Caki2 (cell line): Measurements from ENCODE around the gene CLEC16A. TPM values are rescaled to one million over a fixed set of nuclear protein-coding genes. Genes with fewer than 3 reads are reported as not detected.

Experiments
- DNase-seq: peaks from one replicate; pipeline ENCODE4 v3.0.0-alpha.2; 2015; ENCODE audit warnings: low read depth
- in situ Hi-C: cut with HindIII; loops from 2 replicates; pipeline ENCODE4 v1.10.0; 2016; ENCODE audit warnings: low sequenced_read_pairs, low pct_unique_long_range_greater_than_20kb, mixed read lengths
- total RNA-seq: library from RNA; depleted of rRNA; stranded (reverse); fragments of >200 nt; shearing (Covaris generic); gene quantifications from 2 replicates; pipeline ENCODE4 v1.2.3, GENCODE V29; 2014; ENCODE audit warnings: low replicate concordance

CLEC16A gene
- total RNA-seq, 1 experiment from 2014 or later: 17.7 TPM

DNA sequence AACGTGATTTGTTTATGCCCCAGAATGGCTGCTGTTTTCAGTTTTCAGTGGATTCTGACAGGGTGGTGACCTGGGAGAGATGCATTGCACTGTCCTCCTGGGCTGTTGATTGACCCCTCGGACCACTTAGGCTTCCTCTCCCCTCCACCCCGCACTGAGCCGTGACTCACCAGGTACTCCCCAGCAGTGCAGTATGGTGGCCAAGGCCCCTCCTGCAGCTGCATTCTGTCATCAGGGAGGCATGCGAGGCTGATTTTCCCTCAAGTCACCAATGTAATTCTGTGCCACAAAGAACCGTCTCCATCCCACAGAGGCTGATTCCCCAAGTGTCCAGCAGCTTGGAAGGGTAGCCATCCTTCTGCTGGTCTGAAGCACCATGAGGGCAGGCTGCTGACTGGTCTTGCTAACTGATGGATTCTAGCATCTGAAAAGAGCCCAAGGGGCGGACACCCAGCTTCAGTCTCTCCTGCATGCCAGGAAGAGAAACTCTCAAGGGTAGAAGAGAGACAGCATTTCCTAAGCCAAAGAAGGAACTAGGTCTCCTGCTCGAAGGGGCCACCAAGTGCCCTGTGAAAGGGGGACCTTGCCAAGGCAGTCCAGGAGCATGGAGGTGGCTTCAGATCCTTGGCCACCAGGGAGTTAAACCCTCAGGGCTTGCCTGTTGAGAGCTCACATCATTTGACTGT lies 163.6 kb downstream of the CLEC16A start:
- no peak for DNase-seq
- in situ Hi-C loops: no loop called here

DNA sequence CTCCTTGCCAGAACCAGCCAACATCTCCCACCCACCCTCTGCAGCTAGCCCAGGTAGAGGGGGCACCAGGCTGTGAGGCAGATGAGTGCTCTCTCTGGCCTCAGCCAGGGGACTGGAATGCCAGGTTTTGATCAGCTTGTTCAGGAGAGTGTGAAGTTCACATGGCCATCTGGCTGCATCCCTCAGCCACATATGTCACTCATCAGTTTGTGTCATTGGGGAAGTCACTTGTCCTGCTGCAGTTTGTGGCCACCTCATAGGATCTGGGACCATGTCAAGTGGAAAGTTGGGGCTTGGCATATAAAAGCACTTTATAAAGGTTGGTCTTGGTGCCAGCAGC lies 164.1 kb downstream of the CLEC16A start:
- in situ Hi-C loops: no loop called here

DNA sequence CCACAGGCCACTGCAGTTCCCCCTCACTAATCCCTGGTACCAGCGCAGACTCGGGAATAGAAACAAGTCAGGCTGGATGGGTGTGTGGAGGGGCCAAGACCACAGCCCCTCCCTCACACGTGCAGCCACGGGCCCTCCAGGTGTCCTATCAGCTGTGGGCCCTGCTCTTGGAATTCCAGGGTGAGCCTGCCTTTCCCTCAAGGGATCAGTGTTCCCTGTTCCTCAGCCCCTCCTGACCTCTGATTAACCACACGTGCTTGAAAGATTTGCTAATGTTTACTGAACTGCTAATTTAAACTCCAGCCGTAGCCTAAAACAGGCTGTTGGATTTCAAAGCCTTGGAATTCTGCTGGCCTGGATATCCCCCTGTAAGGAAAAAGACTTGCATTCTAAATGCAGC lies 165.2 kb downstream of the CLEC16A start:
- DNase-seq: no peak
- in situ Hi-C loops: no loop called here

More for the DNA sequence above, 164.1 kb downstream of the CLEC16A start:
- DNase-seq: no peak

DNA sequence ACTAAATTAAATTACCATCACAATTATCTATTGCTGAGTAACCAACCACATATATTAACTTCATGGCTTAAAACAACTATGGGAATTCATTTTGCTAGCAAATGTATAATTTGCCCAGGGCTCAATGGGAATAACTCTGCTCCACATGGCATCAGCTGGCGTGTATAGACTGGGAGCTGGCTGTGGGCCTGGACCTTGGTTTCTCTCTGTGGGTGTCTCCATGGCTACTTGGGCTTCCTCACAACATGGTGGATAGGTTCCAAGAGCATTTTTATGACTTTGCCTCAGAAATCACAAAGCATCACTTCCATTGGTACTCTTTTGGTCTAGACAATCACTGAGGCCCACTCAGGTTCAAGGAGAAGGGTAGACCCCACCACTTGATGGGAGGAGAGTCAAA lies 166.8 kb downstream of the CLEC16A start:
- DNase-seq: no peak
- in situ Hi-C loops: no loop called here

DNA sequence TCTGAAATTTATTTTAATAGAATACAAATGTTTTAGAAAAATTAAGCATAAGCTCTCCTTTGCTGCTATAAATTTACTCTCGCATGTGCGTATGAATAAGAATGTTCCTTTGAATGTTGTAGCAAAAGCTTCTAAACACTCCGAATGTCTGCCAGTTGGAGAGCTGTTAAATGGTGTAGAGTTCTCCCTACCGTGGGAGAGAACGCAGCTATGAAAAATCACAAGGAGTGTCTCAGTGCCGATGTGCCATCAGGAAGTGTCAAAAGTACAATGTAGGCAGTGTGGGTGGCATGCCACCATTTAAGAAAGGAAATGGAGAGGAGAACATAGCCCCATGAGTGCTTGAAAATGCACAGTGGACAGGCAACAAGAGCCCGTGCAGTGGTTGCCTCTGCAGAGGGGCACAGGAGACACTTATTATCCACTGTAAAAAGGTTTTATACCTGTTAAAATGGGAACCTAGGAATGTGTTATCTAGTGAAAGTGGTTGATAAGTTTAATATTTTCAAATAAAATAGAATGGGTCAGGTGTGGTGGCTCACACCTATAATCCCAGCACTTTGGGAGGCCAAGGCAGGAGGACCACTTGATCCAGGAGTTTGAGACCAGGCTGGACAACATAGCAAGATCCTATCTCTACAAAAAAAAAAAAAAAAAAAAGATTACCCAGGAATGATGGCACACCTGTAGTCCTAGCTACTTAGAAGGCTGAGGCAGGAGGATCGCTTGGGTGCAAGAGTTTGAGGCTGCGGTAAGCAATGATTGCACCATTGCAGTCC lies 167.7 kb downstream of the CLEC16A start:
- in situ Hi-C loops: no loop called here
- DNase-seq: no peak

DNA sequence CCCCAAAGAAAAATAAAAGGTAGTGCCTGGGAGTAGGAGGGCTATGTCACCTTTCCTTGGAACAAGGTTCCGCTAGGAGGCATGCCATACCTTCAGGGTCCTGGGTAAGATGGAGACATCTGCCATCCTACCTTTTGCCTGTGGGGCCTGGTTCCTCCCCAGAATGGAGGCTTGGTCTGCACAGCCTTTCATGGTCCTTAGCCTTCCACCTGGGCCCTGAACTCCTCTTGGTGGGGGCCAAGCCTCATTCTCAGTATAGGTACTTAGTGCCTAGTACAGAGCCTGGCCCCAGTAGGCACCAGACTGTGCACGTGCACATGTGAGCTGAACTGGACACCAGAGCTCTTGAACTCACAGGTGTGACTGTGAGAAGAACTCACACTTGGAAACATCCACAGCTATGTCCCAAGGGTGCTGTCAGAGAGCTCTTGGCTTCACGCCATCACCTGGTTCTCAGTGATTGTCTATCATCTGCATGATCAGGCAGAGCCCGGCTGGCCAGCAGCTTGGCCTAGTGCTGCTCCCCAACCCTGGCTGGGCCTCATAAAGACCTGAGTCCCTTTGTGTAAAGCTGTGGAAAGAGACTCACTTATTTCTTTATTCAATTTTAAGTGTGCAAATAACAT lies 168.5 kb downstream of the CLEC16A start:
- in situ Hi-C loops: no loop called here
- DNase-seq: no peak

DNA sequence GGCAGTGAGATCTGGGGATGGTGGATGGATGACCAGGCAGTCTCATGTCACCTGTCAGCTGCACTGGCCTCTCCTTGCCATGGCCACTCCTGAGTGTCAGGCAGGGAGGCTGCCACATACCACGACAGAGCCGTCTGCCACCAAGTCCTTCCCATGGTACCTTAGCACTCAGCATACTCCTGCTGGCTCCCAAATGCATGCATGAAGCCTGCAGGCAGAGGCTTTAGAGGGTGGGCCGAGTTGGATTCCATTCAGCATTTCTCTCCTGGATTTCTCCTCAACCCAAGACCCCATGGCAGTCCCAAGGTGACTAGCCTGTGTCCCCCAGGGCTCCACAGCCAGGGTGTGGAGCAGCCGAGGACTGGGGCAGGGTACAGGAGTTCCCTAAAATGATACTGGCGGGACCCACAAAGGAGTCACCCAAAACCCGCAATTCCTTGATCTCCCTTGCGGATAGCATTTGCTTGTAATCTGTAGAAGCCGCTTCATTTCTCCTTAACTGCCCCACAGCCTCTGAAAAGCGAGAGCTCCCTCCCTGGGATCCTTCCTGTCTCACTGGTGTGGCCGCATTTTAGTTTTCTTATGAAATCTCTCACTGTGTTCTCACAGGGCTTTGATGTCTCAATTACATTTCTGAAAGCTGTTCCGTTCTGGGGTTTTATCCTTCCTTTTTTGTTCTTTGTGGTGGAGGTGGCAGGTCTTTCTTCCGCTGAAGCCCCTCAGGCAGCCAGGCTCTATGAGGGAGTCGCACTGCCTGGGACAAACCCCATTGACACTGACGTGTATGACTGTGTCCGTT lies 170.2 kb downstream of the CLEC16A start:
- in situ Hi-C loops: no loop called here
- DNase-seq: no peak

DNA sequence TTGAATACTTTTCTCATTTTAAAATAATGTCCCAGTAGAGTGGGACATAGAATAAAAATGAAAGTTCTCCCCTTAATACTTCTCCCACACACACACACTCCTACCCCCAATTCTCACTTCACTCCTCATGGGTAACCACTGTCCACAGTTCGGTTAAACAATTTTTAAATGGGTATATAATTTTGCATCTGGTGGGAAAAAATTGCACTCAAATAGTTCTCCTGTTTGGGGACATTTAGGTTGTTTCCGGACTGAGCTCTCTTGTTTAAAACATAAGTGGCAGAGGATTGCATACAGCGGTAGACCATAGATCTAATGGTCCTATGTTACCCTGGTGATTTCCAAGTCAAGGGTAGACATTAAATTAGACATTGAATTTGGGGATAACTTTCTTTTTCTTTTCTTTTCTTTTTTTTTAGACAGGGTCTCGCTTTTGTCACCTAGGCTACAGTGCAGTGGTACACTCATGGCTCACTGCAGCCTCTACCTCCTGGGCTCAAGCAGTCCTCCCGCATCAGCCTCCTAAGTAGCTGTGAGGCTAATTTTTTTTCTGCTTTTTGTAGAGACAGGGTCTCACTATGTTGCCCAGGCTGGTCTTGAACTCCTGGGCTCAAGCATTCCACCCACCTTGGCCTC lies 173.3 kb downstream of the CLEC16A start:
- no peak for DNase-seq
- in situ Hi-C loops: no loop called here

DNA sequence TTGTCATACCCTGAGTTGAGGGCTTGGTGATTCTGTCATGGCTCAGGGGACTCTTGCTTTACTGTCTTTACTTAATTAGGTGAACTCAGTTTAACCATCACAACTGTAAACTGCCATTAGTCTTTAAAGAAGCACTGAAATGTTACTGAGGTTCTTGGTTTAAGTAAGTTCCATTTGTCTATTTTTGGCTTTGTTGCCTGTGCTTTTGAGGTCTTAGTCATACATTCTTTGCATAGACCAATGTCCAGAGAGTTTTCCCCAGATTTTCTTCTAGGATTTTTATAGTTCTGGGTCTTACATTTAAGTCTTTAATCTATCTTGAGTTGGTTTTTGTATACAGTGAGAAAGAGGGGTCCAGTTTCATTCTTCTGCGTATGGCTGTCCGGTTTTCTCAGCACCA lies 174.1 kb downstream of the CLEC16A start:
- in situ Hi-C loops: no loop called here
- DNase-seq: no peak

DNA sequence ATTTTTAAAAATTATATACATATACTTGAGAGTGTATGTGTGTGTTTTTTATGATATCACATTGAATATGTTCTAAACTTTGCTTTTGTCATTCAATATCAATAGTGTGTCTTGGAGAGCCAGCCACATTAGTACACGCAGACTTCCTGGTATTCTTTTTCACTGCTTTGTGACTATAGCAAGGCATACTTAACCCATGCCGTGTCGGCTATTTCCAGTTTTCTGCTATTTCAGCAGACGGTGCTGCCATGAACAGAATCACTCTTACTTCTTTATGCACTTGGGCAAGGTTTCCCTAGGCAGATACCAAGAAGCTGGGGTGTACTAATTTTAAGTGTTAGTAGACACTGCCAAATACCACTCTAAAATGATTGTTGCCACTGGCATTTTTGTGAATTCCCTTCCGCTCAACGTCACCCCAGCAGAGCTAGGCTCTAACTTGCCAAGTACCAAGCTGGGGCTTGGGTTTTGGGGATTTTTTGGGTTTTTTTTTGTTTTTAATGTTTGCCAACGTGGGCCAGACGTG lies 176.8 kb downstream of the CLEC16A start:
- DNase-seq: no peak
- in situ Hi-C loops: no loop called here

DNA sequence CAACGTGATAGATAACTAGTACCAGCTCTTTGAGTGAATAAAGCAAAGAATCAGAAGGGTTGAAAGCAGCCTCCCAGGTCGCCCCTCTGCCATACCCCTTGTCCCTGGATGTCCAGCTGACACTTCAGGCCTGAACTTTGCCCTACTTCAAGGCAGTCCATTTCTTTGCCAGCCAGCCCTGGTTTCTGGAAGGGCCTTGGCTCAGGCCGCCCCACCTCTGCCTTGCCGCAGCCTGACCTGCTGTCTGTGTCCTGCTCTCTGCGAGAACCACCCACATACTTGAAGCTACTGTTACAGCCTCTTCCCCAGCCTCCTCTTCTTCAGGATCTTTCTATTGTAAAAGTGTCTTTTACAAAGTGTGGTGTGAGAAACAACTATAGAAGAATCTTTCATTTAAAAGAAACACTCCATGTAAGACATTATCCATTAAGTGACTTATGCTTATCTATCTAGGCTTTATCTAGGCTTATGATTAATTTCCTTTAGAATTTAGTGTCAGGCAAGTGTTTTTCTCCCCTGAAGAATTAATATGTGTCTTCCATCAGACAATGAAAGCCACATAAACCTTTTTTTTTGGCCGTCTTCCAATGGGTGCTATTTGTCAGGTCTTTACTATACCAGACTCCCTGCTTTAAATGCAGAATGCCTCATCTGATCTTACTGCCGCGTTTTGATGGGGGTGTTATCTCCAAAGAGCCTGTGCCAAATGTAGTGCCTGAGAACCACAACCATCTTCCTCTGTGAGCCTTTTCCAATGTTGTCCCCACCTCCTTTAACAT lies 177.7 kb downstream of the CLEC16A start:
- no peak for DNase-seq
- in situ Hi-C loops: no loop called here

DNA sequence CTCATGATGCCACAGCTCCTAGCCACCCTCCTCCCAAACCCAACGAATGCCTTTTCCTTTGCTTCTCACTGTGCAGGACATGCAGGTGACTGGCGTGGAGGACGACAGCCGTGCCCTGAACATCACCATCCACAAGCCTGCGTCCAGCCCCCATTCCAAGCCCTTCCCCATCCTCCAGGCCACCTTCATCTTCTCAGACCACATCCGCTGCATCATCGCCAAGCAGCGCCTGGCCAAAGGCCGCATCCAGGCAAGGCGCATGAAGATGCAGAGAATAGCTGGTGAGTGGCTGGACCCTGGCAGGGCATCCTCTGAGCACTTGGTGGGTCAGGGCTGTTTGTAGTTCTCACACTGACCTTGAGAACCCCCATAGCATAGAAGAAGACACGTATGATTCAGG lies 179.3 kb downstream of the CLEC16A start:
- in situ Hi-C loops: no loop called here
- no peak for DNase-seq

DNA sequence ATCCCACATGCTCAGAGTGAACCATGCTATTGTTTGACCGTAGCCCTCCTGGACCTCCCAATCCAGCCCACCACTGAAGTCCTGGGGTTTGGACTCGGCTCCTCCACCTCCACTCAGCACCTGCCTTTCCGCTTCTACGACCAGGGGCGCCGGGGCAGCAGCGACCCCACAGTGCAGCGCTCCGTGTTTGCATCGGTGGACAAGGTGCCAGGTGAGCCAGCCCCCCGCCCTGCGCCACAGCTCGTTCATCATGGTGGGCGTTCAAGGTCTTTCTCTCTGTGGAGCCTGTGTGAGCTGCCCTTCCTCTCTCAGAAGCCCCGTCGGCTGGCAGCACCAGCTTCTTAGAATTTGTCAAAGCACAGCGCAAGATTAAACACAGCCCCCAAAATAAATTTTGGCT lies 181.6 kb downstream of the CLEC16A start:
- no peak for DNase-seq
- in situ Hi-C loops: no loop called here

DNA sequence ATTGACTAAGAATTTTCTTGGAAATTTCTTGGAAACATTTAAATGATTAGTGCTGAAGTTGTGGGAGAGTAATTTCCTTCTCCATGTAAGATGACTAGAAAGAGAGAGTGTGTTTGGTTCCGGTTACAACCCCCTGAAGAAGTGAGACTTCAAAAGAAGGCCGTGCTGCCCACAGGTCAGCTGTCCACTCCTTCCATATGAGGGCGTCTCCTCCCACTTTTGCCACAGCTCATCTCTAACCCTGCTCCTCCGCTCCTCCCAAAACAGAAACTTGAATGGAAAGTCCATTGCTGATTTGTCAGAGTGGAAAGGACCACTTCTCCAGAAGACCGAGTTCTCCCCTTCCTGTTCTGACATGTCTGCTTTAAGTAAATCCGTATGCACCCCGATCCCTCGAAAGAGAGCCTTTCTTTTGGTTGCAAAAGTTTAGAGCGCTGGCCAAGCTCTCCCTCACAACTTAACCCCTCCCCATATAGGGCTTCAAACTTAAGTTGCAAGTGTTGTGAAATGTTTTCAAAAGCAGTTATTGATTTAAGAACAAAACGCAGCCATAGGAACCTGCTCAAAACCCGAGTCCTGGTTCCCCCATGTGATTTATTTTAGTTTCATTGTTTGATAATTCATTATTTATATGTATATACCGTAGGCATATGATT lies 182.2 kb downstream of the CLEC16A start:
- no peak for DNase-seq
- in situ Hi-C loops: no loop called here

DNA sequence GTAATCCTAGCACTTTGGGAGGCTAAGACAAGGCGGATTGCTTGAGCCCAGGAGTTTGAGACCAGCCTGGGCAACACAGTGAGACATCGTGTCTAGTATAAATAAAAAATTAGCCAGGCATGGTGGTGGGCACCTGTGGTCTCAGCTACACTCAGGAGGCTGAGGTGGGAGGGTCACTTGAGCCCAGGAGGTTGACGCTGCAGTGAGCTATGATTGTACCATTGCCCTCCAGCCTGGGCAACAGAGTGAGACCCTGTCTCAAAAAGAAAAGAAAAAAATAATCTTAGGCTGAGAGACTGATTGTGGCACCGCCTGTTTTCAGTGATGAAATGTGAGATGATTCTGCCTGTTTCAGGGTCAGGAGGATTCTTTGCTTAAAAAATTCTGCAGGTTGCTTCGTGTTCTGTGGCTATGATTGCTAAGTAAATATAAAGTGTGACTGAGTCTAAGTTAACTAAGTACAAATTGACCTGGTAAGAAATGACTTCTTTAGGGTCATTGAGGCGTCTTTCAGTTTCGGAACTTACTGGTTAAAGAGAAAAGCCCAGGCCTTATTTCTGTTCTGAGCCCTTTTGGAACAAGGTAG lies 183.3 kb downstream of the CLEC16A start:
- in situ Hi-C loops: no loop called here
- DNase-seq: no peak

DNA sequence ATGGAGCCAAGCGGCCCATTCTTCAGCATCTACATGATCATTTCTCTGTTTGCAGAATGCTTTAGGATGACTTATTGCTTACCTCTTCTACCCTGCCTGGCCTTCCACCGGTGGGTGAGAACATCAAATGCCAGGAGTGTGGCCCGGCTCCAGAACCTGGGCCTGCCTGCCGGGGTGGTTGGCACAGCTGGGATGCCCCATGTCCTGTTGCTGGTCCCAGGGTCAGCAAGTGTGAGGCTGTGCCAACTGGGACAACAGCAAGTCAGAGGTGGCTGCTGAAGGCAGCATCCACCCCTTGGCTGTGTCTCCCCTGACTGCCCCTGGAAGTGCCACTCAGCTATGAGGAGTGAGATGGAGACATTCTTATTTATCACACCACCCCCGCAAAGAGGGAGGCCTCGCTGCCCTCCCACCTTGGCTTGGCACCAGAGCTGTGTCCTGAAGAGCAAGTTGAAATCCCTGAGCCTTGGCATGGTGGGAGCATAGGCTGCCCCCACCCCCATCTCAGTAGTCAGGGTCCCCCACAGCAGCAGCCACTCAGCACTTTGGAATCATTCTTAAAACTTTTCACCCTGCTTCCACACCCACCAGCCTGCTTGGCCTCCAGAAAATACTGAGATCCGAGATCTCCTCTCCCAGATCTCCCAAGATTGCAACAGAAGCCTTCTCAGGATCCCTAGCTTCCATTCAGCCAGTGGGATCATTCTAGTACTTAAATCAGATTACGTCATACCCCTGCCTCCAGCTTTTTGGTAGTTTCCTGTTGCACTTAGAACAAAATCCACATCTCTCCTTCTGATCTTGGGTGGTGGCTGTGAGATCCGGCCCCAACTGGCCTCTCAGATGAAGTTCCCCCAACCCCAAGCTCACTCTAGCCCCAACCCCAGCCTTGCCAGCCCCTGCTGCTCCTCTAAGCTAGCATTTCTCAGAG lies 184.1 kb downstream of the CLEC16A start:
- in situ Hi-C loops: no loop called here

More for the DNA sequence above, 184.1 kb downstream of the CLEC16A start:
- no peak for DNase-seq
